H1 (cell line): ENCODE measurements around the gene KIF2B. TPM values are rescaled to one million over a fixed set of nuclear protein-coding genes. Genes with fewer than 3 reads are reported as not detected.

Source experiments
- CTCF ChIA-PET: fragments of 300-600 bp; sonication (Branson Sonifier 250); formaldehyde crosslinking; loops from one replicate; lab custom pipeline; 2021; ENCODE audit not compliant: partially characterized antibody; lab: Charles Lee
- POLR2A ChIA-PET: fragments of 300-600 bp; sonication (Branson Sonifier 250); formaldehyde crosslinking; loops from one replicate; lab custom pipeline; 2021; ENCODE audit warnings: inconsistent platforms; ENCODE audit not compliant: partially characterized antibody; lab: Charles Lee
- DNase-seq, 2 experiments: peaks; one replicate each; pipeline versions ENCODE4 v3.0.0 to v3.0.0-alpha.2; 2010 to 2022; ENCODE audit warnings: low spot score in 2 of 2, low read depth in 1 of 2, mixed read lengths in 1 of 2
- FAIRE-seq: peaks from 2 replicates; lab custom pipeline; 2011; peaks lifted over from hg19 to GRCh38; lab: Jason Lieb, UNC
- H2AFZ ChIP-seq: 2 replicates; pipeline ENCODE4 v1.8.1; 2012; ENCODE audit warnings: low read length, inconsistent platforms
- H2AK5ac ChIP-seq: 2 replicates; pipeline ENCODE4 v1.6.1; 2013; ENCODE audit warnings: low read depth, low read length
- H2BK120ac ChIP-seq: replicated peaks from 2 replicates; pipeline ENCODE3; 2013; ENCODE audit warnings: low read depth, low read length, inconsistent platforms
- H2BK12ac ChIP-seq: 2 replicates; pipeline ENCODE4 v1.6.1; 2013; ENCODE audit warnings: low read depth, low read length
- H2BK15ac ChIP-seq: 2 replicates; pipeline ENCODE4 v1.6.1; 2013; ENCODE audit warnings: low read length
- H2BK20ac ChIP-seq: 2 replicates; pipeline ENCODE4 v1.6.1; 2013; ENCODE audit warnings: low read length
- H2BK5ac ChIP-seq: 2 replicates; pipeline ENCODE4 v1.6.1; 2013; ENCODE audit warnings: low read depth, low read length
- H3K14ac ChIP-seq: 2 replicates; pipeline ENCODE4 v1.6.1; 2013; ENCODE audit warnings: inconsistent platforms; ENCODE audit not compliant: insufficient read length
- H3K18ac ChIP-seq: 2 replicates; pipeline ENCODE4 v1.6.1; 2013; ENCODE audit warnings: low read length; ENCODE audit errors: extremely low read depth
- H3K23ac ChIP-seq: 2 replicates; pipeline ENCODE4 v1.6.1; 2013; ENCODE audit warnings: inconsistent platforms; ENCODE audit not compliant: insufficient read length
- H3K23me2 ChIP-seq: 2 replicates; pipeline ENCODE4 v1.6.1; 2013; ENCODE audit warnings: low read depth, low read length
- H3K27ac ChIP-seq: 2 replicates; pipeline ENCODE4 v1.6.1; 2011; ENCODE audit warnings: low read depth, low read length, inconsistent platforms
- H3K27me3 ChIP-seq, 4 experiments: replicated peaks in 1 of 4; 1 replicate in 1 of 4; 2 replicates in 3 of 4; pipeline versions ENCODE4 v1.6.1 to v1.8.1; 2011 to 2013; ENCODE audit warnings: low read length in 3 of 4, mild to moderate bottlenecking in 3 of 4, inconsistent platforms in 2 of 4, mixed read lengths in 2 of 4, moderate library complexity in 1 of 4; ENCODE audit not compliant: control insufficient read depth in 3 of 4, insufficient read depth in 3 of 4; ENCODE audit errors: extremely low read depth in 1 of 4
- H3K36me3 ChIP-seq, 4 experiments: 2 replicates each; pipeline versions ENCODE4 v1.6.1 to v1.8.1; 2011 to 2013; ENCODE audit warnings: mild to moderate bottlenecking in 4 of 4, low read length in 3 of 4, moderate library complexity in 2 of 4, control low read depth in 1 of 4, inconsistent platforms in 1 of 4; ENCODE audit not compliant: insufficient read depth in 4 of 4, control insufficient read depth in 2 of 4
- H3K4ac ChIP-seq: replicated peaks from 2 replicates; pipeline ENCODE3; 2013; ENCODE audit warnings: low read length, low read depth, mixed read lengths, inconsistent platforms; ENCODE audit not compliant: insufficient read length
- H3K4me1 ChIP-seq, 4 experiments: replicated peaks in 1 of 4; 1 replicate in 1 of 4; 2 replicates in 3 of 4; pipeline versions ENCODE4 v1.6.1 to v1.8.1; 2011 to 2013; ENCODE audit warnings: low read length in 3 of 4, inconsistent platforms in 2 of 4, mixed read lengths in 1 of 4; ENCODE audit not compliant: insufficient read depth in 4 of 4, control insufficient read depth in 3 of 4
- H3K4me2 ChIP-seq, 2 experiments: 2 replicates each; pipeline versions ENCODE4 v1.6.1 to v1.8.1; 2011 to 2013; ENCODE audit warnings: low read depth in 2 of 2, low read length in 2 of 2, control low read depth in 1 of 2, inconsistent platforms in 1 of 2, mild to moderate bottlenecking in 1 of 2; ENCODE audit not compliant: insufficient read depth in 1 of 2
- H3K4me3 ChIP-seq, 4 experiments: fragments of 200-600, 300-600 bp in 1 of 4; sonication (generic), shearing (Covaris generic), sonication (Bioruptor Twin) in 1 of 4; 2 replicates each; pipeline versions ENCODE4 v1.5.1 to v1.8.1; 2011 to 2016; ENCODE audit warnings: low read length in 4 of 4, low read depth in 3 of 4, control low read depth in 2 of 4, inconsistent platforms in 2 of 4, mild to moderate bottlenecking in 2 of 4, mixed read lengths in 1 of 4, moderate library complexity in 1 of 4; ENCODE audit not compliant: insufficient read depth in 2 of 4; ENCODE audit errors: extremely low read depth in 1 of 4
- H3K56ac ChIP-seq: replicated peaks from 2 replicates; pipeline ENCODE3; 2013; ENCODE audit warnings: low read depth, mild to moderate bottlenecking, mixed read lengths, low read length, inconsistent platforms; ENCODE audit not compliant: insufficient read length
- H3K79me1 ChIP-seq: 2 replicates; pipeline ENCODE4 v1.6.1; 2013; ENCODE audit warnings: low read depth, low read length, control low read depth
- H3K79me2 ChIP-seq, 2 experiments: 2 replicates each; pipeline versions ENCODE4 v1.6.1 to v1.8.1; 2012 to 2013; ENCODE audit warnings: low read length in 2 of 2, mild to moderate bottlenecking in 2 of 2, inconsistent platforms in 1 of 2; ENCODE audit not compliant: insufficient read depth in 2 of 2, control insufficient read depth in 1 of 2
- H3K9ac ChIP-seq, 4 experiments: replicated peaks in 1 of 4; 1 replicate in 1 of 4; 2 replicates in 3 of 4; pipeline versions ENCODE4 v1.6.1 to v1.8.1; 2011 to 2013; ENCODE audit warnings: low read depth in 3 of 4, low read length in 3 of 4, control low read depth in 2 of 4, mild to moderate bottlenecking in 2 of 4, moderate library complexity in 2 of 4, inconsistent platforms in 1 of 4; ENCODE audit errors: extremely low read depth in 1 of 4
- H3K9me3 ChIP-seq, 2 experiments: 2 replicates each; pipeline versions ENCODE4 v1.6.1 to v1.8.1; 2012 to 2013; ENCODE audit warnings: mild to moderate bottlenecking in 2 of 2, moderate library complexity in 2 of 2, control low read depth in 1 of 2, inconsistent platforms in 1 of 2, low read depth in 1 of 2, low read length in 1 of 2, mixed read lengths in 1 of 2; ENCODE audit not compliant: insufficient read depth in 2 of 2
- H4K20me1 ChIP-seq, 2 experiments: replicated peaks in 1 of 2; 2 replicates each; pipeline versions ENCODE3 to v1.8.1; 2011 to 2013; ENCODE audit warnings: inconsistent platforms in 2 of 2, low read length in 2 of 2, mild to moderate bottlenecking in 1 of 2; ENCODE audit not compliant: insufficient read depth in 2 of 2, control insufficient read depth in 1 of 2
- H4K5ac ChIP-seq: 2 replicates; pipeline ENCODE4 v1.6.1; 2013; ENCODE audit warnings: low read length, low read depth, mixed read lengths, inconsistent platforms; ENCODE audit not compliant: insufficient read length
- H4K8ac ChIP-seq: 2 replicates; pipeline ENCODE4 v1.8.0; 2013; ENCODE audit warnings: mild to moderate bottlenecking, moderate library complexity, low read length, inconsistent platforms; ENCODE audit not compliant: insufficient read depth; ENCODE audit errors: extremely low read depth
- H4K91ac ChIP-seq: replicated peaks from 2 replicates; pipeline ENCODE3; 2013; ENCODE audit warnings: low read length, mixed read lengths, inconsistent platforms; ENCODE audit not compliant: insufficient read length
- CEBPB ChIP-seq: IDR thresholded peaks from 2 replicates; pipeline ENCODE4 v1.6.1; 2012; ENCODE audit warnings: low read depth, low read length
- CHD2 ChIP-seq: IDR thresholded peaks from 2 replicates; pipeline ENCODE4 v1.6.1; 2012; ENCODE audit warnings: low read length, improper control_type of control experiment
- EGR1 ChIP-seq: IDR thresholded peaks from 2 replicates; pipeline ENCODE4 v1.6.1; 2011; ENCODE audit warnings: low read depth, low read length, borderline replicate concordance
- EP300 ChIP-seq, 2 experiments: IDR thresholded peaks; 1 replicate in 1 of 2; 2 replicates in 1 of 2; pipeline ENCODE4 v1.6.1; 2011 to 2012; ENCODE audit warnings: low read depth in 2 of 2, low read length in 2 of 2, mild to moderate bottlenecking in 2 of 2, borderline replicate concordance in 1 of 2, inconsistent platforms in 1 of 2, moderate library complexity in 1 of 2
- GABPA ChIP-seq: IDR thresholded peaks from 2 replicates; pipeline ENCODE4 v1.6.1; 2011; ENCODE audit warnings: mild to moderate bottlenecking, low read length, moderate library complexity, borderline replicate concordance; ENCODE audit not compliant: insufficient read depth
- HDAC2 ChIP-seq, 2 experiments: fragments of 300-600 bp in 1 of 2; sonication (generic) in 1 of 2; IDR thresholded peaks; 2 replicates each; pipeline ENCODE4 v1.6.1; 2011 to 2012; ENCODE audit warnings: low read depth in 2 of 2, low read length in 2 of 2, mild to moderate bottlenecking in 2 of 2, moderate library complexity in 2 of 2, borderline replicate concordance in 1 of 2, inconsistent platforms in 1 of 2
- JUN ChIP-seq: IDR thresholded peaks from 2 replicates; pipeline ENCODE4 v1.6.1; 2011; ENCODE audit warnings: low read depth, mild to moderate bottlenecking, improper control_type of control experiment, low read length
- NANOG ChIP-seq: IDR thresholded peaks from 2 replicates; pipeline ENCODE4 v1.6.1; 2011; ENCODE audit warnings: low read length, low read depth, mild to moderate bottlenecking, inconsistent platforms; ENCODE audit not compliant: insufficient read depth, poor library complexity, severe bottlenecking
- POU5F1 ChIP-seq: IDR thresholded peaks from 2 replicates; pipeline ENCODE4 v1.6.1; 2011; ENCODE audit warnings: low read depth, mild to moderate bottlenecking, low read length, moderate library complexity
- SRF ChIP-seq: IDR thresholded peaks from 2 replicates; pipeline ENCODE4 v1.6.1; 2011; ENCODE audit warnings: mild to moderate bottlenecking, low read depth, low read length, moderate library complexity
- TAF7 ChIP-seq: optimal IDR thresholded peaks from 2 replicates; pipeline ENCODE3; 2011; ENCODE audit warnings: low read depth, mild to moderate bottlenecking, inconsistent platforms, low read length, moderate library complexity, borderline replicate concordance
- YY1 ChIP-seq: IDR thresholded peaks from 2 replicates; pipeline ENCODE4 v1.6.1; 2011; ENCODE audit warnings: low read depth, mild to moderate bottlenecking, low read length
- WGBS, 2 experiments: shearing (Covaris generic) in 1 of 2; methylation state at CpG; one replicate each; pipeline versions ENCODE4 v1.1.6 to v1.1.7; 2013 to 2015; ENCODE audit warnings: low lambda C conversion rate in 2 of 2, mixed read lengths in 2 of 2, inconsistent platforms in 1 of 2, low coverage in 1 of 2, missing lambda C conversion rate in 1 of 2; ENCODE audit not compliant: insufficient replicate concordance in 2 of 2, insufficient coverage in 1 of 2, insufficient read length in 1 of 2; ENCODE audit errors: extremely low coverage in 1 of 2, missing lambda C conversion rate in 1 of 2; 5-methylcytosine and 5-hydroxymethylcytosine counted together
- polyA plus RNA-seq, 7 experiments: library from polyadenylated mRNA; depleted of rRNA in 3 of 7; stranded (reverse) in 5 of 7; unstranded in 2 of 7; fragments of >200 nt in 5 of 7; fragments of 200-250 nt in 2 of 7; gene quantifications; 1 replicate in 5 of 7; 2 replicates in 1 of 7; 4 replicates in 1 of 7; pipeline versions ENCODE4 v1.2.1 to v1.2.3, GENCODE V29; 2011 to 2013; ENCODE audit warnings: missing spikeins in 2 of 7, mixed read lengths in 2 of 7
- total RNA-seq: library from RNA; stranded (reverse); fragmentation: NEBNext Ultra II Directional; extraction: Animal tissue kit (Norgen Biotek cat#: 25700); gene quantifications from 2 replicates; pipeline ENCODE4 v1.2.1, GENCODE V29; 2021
- TF ChIP-seq, protein P1 (sequence below): IDR thresholded peaks from 2 replicates; pipeline ENCODE4 v1.6.1; 2011; ENCODE audit warnings: low read length, improper control_type of control experiment

KIF2B gene
- total and polyA plus RNA-seq, 2 of the 8 experiments (the other 6 are each of a cell fraction or from before 2014, with no cell fraction given), result not detected

DNA sequence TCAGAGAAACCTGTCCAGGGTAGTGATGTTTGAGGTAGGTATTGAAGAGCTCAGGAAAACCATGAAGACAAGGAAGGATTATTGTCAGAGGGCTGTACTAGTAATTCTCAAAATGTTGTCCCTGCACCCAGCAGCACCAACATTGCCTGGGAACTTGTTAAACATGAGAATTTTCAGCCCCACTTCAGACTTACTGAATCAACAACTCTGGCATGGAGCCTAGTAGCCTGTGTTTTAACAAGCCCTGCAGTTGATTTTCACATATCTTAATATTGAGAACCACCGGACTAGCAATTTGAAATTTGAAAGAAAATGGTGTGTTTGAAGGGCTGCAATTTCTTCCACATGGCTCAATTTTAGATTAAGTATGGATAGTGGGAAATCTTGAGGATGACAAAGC, 2.8 kb upstream of the KIF2B start:
- Histone ChIP-seq H3K4ac (no peak overlapping the region), H3K14ac (no peak overlapping the region), H2BK5ac (no peak overlapping the region), H4K91ac (no peak overlapping the region), H3K18ac (no peak overlapping the region), H3K36me3 (no peaks in the 10 kb centered on the region), H2BK20ac (no peak overlapping the region), H2BK120ac (no peak overlapping the region), H2BK12ac (no peak overlapping the region), H3K56ac (no peak overlapping the region), H3K4me3 (no peak overlapping the region), H3K9ac (no peak overlapping the region), H2AK5ac (no peak overlapping the region), H4K5ac (no peak overlapping the region), H4K20me1 (no peaks in the 10 kb centered on the region), H3K23ac (no peak overlapping the region), H3K9me3 (peaks cover 9 to 10% of the 10 kb centered on the region in 2 experiments; a peak in 2 of 4 replicates), H2BK15ac (no peak overlapping the region), H3K79me2 (no peaks in the 10 kb centered on the region), H3K27ac (no peak overlapping the region), H4K8ac (no peak overlapping the region), H3K27me3 (no peaks in the 10 kb centered on the region), H3K4me1 (no peaks in the 10 kb centered on the region), H3K79me1 (no peaks in the 10 kb centered on the region), H2AFZ (no peak overlapping the region), H3K4me2 (no peak overlapping the region), H3K23me2 (no peaks in the 10 kb centered on the region)
- 100% methylated on average over 1 of the region's 1 CpG; no CpG with 5 or more reads in 1 of the 2 experiments for WGBS, 2 experiments
- FAIRE-seq (no peak), DNase-seq (no peak)
- ChIA-PET POLR2A (interaction anchor here (0.6 kb wide), 1 partner anchor 29 kb away, joined by 3 read pairs; no protein-coding TSS in a partner anchor), CTCF (interaction anchor here (1.2 kb wide), 1 partner anchor 304 kb away, joined by 4 read pairs; no protein-coding TSS in a partner anchor)
- TF ChIP-seq NANOG, result no peak
- TF ChIP-seq TAF7, result no peak
- TF ChIP-seq EP300 (IDR thresholded peaks at IDR 0.05; ENCODE audit: borderline replicate concordance in 1 of 2, low read depth in 2 of 2, low read length in 2 of 2), result no peak
- TF ChIP-seq GABPA, result no peak
- TF ChIP-seq EGR1, result no peak
- no peak for TF ChIP-seq CEBPB
- TF ChIP-seq SRF, result no peak
- no peak for TF ChIP-seq POU5F1
- no peak for TF ChIP-seq HDAC2 (IDR thresholded peaks at IDR 0.05; ENCODE audit: borderline replicate concordance in 1 of 2, low read depth in 2 of 2, low read length in 2 of 2)
- TF ChIP-seq CHD2, result no peak
- no peak for TF ChIP-seq YY1
- no peak for TF ChIP-seq JUN
- TF ChIP-seq, protein P1, sequence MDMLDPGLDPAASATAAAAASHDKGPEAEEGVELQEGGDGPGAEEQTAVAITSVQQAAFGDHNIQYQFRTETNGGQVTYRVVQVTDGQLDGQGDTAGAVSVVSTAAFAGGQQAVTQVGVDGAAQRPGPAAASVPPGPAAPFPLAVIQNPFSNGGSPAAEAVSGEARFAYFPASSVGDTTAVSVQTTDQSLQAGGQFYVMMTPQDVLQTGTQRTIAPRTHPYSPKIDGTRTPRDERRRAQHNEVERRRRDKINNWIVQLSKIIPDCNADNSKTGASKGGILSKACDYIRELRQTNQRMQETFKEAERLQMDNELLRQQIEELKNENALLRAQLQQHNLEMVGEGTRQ, result no peak
